Liver (tissue), 3 donors: ENCODE results near the gene ABTB2.

Source experiments
- ATF3 ChIP-seq: IDR thresholded peaks from 2 replicates; pipeline ENCODE4 v1.6.1; 2016; ENCODE audit warnings: antibody characterized with exemption
- CTCF ChIP-seq: fragments of 150-350 bp; IDR thresholded peaks from 2 replicates; pipeline ENCODE4 v1.5.1; 2017; ENCODE audit warnings: improper control_type of control experiment, low read depth, low read length; ENCODE audit not compliant: missing input control
- MAX ChIP-seq: IDR thresholded peaks from 2 replicates; pipeline ENCODE4 v1.6.1; 2016; ENCODE audit warnings: antibody characterized with exemption
- YY1 ChIP-seq: IDR thresholded peaks from 2 replicates; pipeline ENCODE4 v1.6.1; 2016; ENCODE audit warnings: antibody characterized with exemption, mild to moderate bottlenecking
- donor health status: healthy.
- donor health status: healthy.

- TF ChIP-seq CTCF (no peak), YY1 (no peak), MAX (no peak), ATF3 (no peak)
These were observed 121.2 kb downstream of the ABTB2 start for GRCh38 chr11:34236572-34236971.
